GM23338 (cell line): Measurements from ENCODE around the gene QRICH1. TPM values are rescaled to one million over a fixed set of nuclear protein-coding genes. Genes with fewer than 3 reads are reported as not detected.

Experiments used
- ATAC-seq: fragments of 200-7000 bp; cut with Tn5 transposase; 3 replicates; pipeline ENCODE4 v1.9.1; 2020
- DNase-seq: peaks from one replicate; pipeline ENCODE4 v3.0.0-alpha.2; 2015; ENCODE audit warnings: low spot score
- H2AFZ ChIP-seq: fragments of 200-600 bp; sonication (generic); 2 replicates; pipeline ENCODE4 v1.8.0; 2016; ENCODE audit warnings: antibody characterized with exemption, mild to moderate bottlenecking, moderate library complexity
- H3F3A ChIP-seq: fragments of 200-600 bp; sonication (generic); replicated peaks from 2 replicates; pipeline ENCODE4 v1.8.0; 2017; ENCODE audit warnings: antibody characterized with exemption, mixed run types, low read depth
- H3K27ac ChIP-seq: fragments of 200-600 bp; sonication (generic); 2 replicates; pipeline ENCODE4 v1.6.1; 2016; ENCODE audit warnings: low read depth
- H3K27me3 ChIP-seq: fragments of 200-600 bp; sonication (generic); 2 replicates; pipeline ENCODE4 v1.8.0; 2016; ENCODE audit warnings: mild to moderate bottlenecking, mixed run types, moderate library complexity; ENCODE audit not compliant: insufficient read depth
- H3K36me3 ChIP-seq: fragments of 200-600 bp; sonication (generic); 2 replicates; pipeline ENCODE4 v1.8.0; 2016; ENCODE audit warnings: mild to moderate bottlenecking; ENCODE audit not compliant: insufficient read depth
- H3K4me1 ChIP-seq: fragments of 200-600 bp; sonication (generic); 2 replicates; pipeline ENCODE4 v1.8.0; 2016; ENCODE audit warnings: mild to moderate bottlenecking, moderate library complexity; ENCODE audit not compliant: insufficient read depth
- H3K4me2 ChIP-seq: fragments of 200-600 bp; sonication (generic); 2 replicates; pipeline ENCODE4 v1.7.1; 2017; ENCODE audit warnings: mixed run types
- H3K4me3 ChIP-seq: fragments of 200-600 bp; sonication (generic); 2 replicates; pipeline ENCODE4 v1.6.1; 2016; ENCODE audit warnings: mixed run types
- H3K79me2 ChIP-seq: fragments of 200-600 bp; sonication (generic); replicated peaks from 2 replicates; pipeline ENCODE4 v1.8.0; 2017; ENCODE audit warnings: mild to moderate bottlenecking; ENCODE audit not compliant: insufficient read depth
- H3K9me2 ChIP-seq: fragments of 200-600 bp; sonication (generic); 2 replicates; pipeline ENCODE4 v1.8.0; 2017; ENCODE audit not compliant: insufficient read depth
- H4K20me1 ChIP-seq: fragments of 200-600 bp; sonication (generic); replicated peaks from 2 replicates; pipeline ENCODE4 v1.8.0; 2017; ENCODE audit warnings: mild to moderate bottlenecking; ENCODE audit not compliant: insufficient read depth
- H3K27ac Mint-ChIP-seq: 2 replicates; pipeline ENCODE4 v1.8.0; 2020; ENCODE audit warnings: inconsistent platforms, mild to moderate bottlenecking, moderate library complexity, mixed read lengths
- H3K27me3 Mint-ChIP-seq: 3 replicates; pipeline ENCODE4 v1.8.0; 2022; ENCODE audit warnings: low read depth, mild to moderate bottlenecking, moderate library complexity, mixed read lengths, inconsistent platforms; ENCODE audit not compliant: insufficient read depth, poor library complexity
- H3K36me3 Mint-ChIP-seq: 3 replicates; pipeline ENCODE4 v1.8.0; 2021; ENCODE audit warnings: low read depth, mild to moderate bottlenecking, inconsistent platforms, moderate library complexity, mixed read lengths
- H3K4me1 Mint-ChIP-seq: 3 replicates; pipeline ENCODE4 v1.8.0; 2020; ENCODE audit warnings: mild to moderate bottlenecking, inconsistent platforms, mixed read lengths
- H3K4me3 Mint-ChIP-seq: 3 replicates; pipeline ENCODE4 v1.8.0; 2021; ENCODE audit warnings: moderate library complexity, mild to moderate bottlenecking, inconsistent platforms, mixed read lengths
- H3K9me3 Mint-ChIP-seq: 3 replicates; pipeline ENCODE4 v1.8.0; 2020; ENCODE audit warnings: moderate library complexity, mild to moderate bottlenecking, inconsistent platforms, mixed read lengths
- CREB1 ChIP-seq: fragments of 250-450 bp; sonication (Bioruptor Pico); IDR thresholded peaks from 2 replicates; pipeline ENCODE4 v1.5.0; 2020; ENCODE audit warnings: low read depth, mild to moderate bottlenecking, moderate library complexity
- EZH2 ChIP-seq: fragments of 200-600 bp; sonication (generic); IDR thresholded peaks from one replicate; pipeline ENCODE4 v1.8.0; 2017; ENCODE audit warnings: antibody characterized with exemption, mild to moderate bottlenecking, low read depth; ENCODE audit not compliant: unreplicated experiment
- EZH2phosphoT487 ChIP-seq: fragments of 200-600 bp; sonication (generic); IDR thresholded peaks from one replicate; pipeline ENCODE4 v1.8.1; 2018; ENCODE audit warnings: antibody characterized with exemption; ENCODE audit not compliant: unreplicated experiment
- JUNB ChIP-seq: IDR thresholded peaks from one replicate; pipeline ENCODE4 v1.6.1; 2016; ENCODE audit warnings: antibody characterized with exemption; ENCODE audit not compliant: unreplicated experiment
- NANOG ChIP-seq: IDR thresholded peaks from 2 replicates; pipeline ENCODE4 v1.6.1; 2016; ENCODE audit warnings: antibody characterized with exemption, borderline replicate concordance
- POLR2AphosphoS5 ChIP-seq: IDR thresholded peaks from 2 replicates; pipeline ENCODE4 v1.6.1; 2016; ENCODE audit warnings: antibody characterized with exemption, low read depth
- STAT1 ChIP-seq: IDR thresholded peaks from one replicate; pipeline ENCODE4 v1.6.1; 2016; ENCODE audit warnings: antibody characterized with exemption; ENCODE audit not compliant: unreplicated experiment
- ZNF114 ChIP-seq: fragments of 250-450 bp; sonication (Bioruptor Pico); IDR thresholded peaks from 2 replicates; pipeline ENCODE4 v1.5.0; 2020; ENCODE audit warnings: mild to moderate bottlenecking, moderate library complexity
- ZNF331 ChIP-seq: fragments of 250-450 bp; sonication (Bioruptor Pico); IDR thresholded peaks from 2 replicates; pipeline ENCODE4 v1.5.0; 2020; ENCODE audit warnings: low read depth, mild to moderate bottlenecking, moderate library complexity
- polyA plus RNA-seq: library from polyadenylated mRNA; unstranded; fragments of >200 nt; fragmentation: Nextera tagmentation; extraction: Ambion mirVana; gene quantifications from 2 replicates; pipeline ENCODE4 v1.2.1, GENCODE V29; 2016
- total RNA-seq: library from RNA; depleted of rRNA; stranded (reverse); fragments of >200 nt; shearing (Covaris generic); gene quantifications from 2 replicates; pipeline ENCODE4 v1.2.3, GENCODE V29; 2014
- TF ChIP-seq, protein P1 (sequence below), 2 experiments: fragments of 200-600 bp in 1 of 2; sonication (generic) in 1 of 2; conservative IDR thresholded peaks; 2 replicates each; pipeline versions ENCODE4 v1.5.1 to v1.6.1; 2016 to 2017; ENCODE audit warnings: antibody characterized with exemption in 2 of 2, low read depth in 2 of 2, mild to moderate bottlenecking in 2 of 2, moderate library complexity in 1 of 2
- TF ChIP-seq, protein P2 (sequence below): fragments of 250-450 bp; sonication (Bioruptor Pico); IDR thresholded peaks from 2 replicates; pipeline ENCODE4 v1.5.0; 2020; ENCODE audit warnings: mild to moderate bottlenecking, moderate library complexity
- TF ChIP-seq, protein P3 (sequence below): IDR thresholded peaks from one replicate; pipeline ENCODE4 v1.6.1; 2018; ENCODE audit warnings: antibody characterized with exemption; ENCODE audit not compliant: unreplicated experiment
- TF ChIP-seq, protein P4 (sequence below): IDR thresholded peaks from 2 replicates; pipeline ENCODE4 v1.6.1; 2016; ENCODE audit warnings: antibody characterized with exemption

QRICH1 gene
- total and polyA plus RNA-seq, 2 experiments from 2014 or later: 66.9 to 149 TPM

DNA sequence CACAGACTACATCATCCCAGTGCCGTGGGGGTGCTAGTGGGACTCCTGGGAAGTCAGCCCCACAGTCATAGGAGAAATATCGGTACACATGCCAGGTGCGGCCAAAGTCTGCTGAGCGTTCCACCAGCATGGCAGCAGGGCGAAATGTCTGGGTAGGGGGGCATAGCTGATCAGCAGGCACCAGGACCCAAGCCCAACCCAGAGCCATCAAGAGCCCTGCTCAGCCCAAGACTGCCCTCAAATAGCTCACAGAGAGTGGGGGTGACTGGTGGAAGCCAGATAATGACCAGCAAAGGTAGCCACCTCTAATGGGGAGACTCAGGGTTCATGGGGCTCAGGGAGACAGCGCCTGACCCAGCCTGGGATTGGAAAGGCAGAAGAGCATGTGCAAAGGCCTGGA is 37.7 kb upstream of the QRICH1 start:
- peaks cover 7% of the 10 kb centered on the region; the same call in 1 of the 2 replicates for H3K4me1 ChIP-seq
- H3K4me2 ChIP-seq: peak overlapping the region; percentile 100; the same call in 1 of the 2 replicates
- H3F3A ChIP-seq: no peaks in the 10 kb centered on the region
- DNase-seq (no peak), ATAC-seq (no peak)
- H3K36me3 Mint-ChIP-seq: no peaks in the 10 kb centered on the region
- no peaks in the 10 kb centered on the region for H4K20me1 ChIP-seq
- H3K27me3 ChIP-seq: no peaks in the 10 kb centered on the region
- peaks cover 15% of the 10 kb centered on the region for H3K4me1 Mint-ChIP-seq
- no peak overlapping the region for H3K27ac ChIP-seq
- H3K4me3 Mint-ChIP-seq: peak overlapping the region; percentile 88
- no peaks in the 10 kb centered on the region; the same call in 1 of the 2 replicates for H3K79me2 ChIP-seq
- H3K36me3 ChIP-seq: no peaks in the 10 kb centered on the region
- H3K27ac Mint-ChIP-seq: no peak overlapping the region
- no peaks in the 10 kb centered on the region for H3K9me2 ChIP-seq
- H3K27me3 Mint-ChIP-seq: peaks cover 2% of the 10 kb centered on the region
- no peak overlapping the region for H2AFZ ChIP-seq
- TF ChIP-seq ZNF114 (CRISPR knock-in tag) (no peak), POLR2AphosphoS5 (no peak), CREB1 (CRISPR knock-in tag) (no peak), STAT1 (no peak), JUNB (no peak), ZNF331 (no peak), NANOG (no peak), EZH2phosphoT487 (no peak), EZH2 (no peak)
- TF ChIP-seq, protein P1, sequence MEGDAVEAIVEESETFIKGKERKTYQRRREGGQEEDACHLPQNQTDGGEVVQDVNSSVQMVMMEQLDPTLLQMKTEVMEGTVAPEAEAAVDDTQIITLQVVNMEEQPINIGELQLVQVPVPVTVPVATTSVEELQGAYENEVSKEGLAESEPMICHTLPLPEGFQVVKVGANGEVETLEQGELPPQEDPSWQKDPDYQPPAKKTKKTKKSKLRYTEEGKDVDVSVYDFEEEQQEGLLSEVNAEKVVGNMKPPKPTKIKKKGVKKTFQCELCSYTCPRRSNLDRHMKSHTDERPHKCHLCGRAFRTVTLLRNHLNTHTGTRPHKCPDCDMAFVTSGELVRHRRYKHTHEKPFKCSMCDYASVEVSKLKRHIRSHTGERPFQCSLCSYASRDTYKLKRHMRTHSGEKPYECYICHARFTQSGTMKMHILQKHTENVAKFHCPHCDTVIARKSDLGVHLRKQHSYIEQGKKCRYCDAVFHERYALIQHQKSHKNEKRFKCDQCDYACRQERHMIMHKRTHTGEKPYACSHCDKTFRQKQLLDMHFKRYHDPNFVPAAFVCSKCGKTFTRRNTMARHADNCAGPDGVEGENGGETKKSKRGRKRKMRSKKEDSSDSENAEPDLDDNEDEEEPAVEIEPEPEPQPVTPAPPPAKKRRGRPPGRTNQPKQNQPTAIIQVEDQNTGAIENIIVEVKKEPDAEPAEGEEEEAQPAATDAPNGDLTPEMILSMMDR (conservative IDR thresholded peaks at IDR 0.05; ENCODE audit: low read depth in 2 of 2): no peak
- TF ChIP-seq, protein P2, sequence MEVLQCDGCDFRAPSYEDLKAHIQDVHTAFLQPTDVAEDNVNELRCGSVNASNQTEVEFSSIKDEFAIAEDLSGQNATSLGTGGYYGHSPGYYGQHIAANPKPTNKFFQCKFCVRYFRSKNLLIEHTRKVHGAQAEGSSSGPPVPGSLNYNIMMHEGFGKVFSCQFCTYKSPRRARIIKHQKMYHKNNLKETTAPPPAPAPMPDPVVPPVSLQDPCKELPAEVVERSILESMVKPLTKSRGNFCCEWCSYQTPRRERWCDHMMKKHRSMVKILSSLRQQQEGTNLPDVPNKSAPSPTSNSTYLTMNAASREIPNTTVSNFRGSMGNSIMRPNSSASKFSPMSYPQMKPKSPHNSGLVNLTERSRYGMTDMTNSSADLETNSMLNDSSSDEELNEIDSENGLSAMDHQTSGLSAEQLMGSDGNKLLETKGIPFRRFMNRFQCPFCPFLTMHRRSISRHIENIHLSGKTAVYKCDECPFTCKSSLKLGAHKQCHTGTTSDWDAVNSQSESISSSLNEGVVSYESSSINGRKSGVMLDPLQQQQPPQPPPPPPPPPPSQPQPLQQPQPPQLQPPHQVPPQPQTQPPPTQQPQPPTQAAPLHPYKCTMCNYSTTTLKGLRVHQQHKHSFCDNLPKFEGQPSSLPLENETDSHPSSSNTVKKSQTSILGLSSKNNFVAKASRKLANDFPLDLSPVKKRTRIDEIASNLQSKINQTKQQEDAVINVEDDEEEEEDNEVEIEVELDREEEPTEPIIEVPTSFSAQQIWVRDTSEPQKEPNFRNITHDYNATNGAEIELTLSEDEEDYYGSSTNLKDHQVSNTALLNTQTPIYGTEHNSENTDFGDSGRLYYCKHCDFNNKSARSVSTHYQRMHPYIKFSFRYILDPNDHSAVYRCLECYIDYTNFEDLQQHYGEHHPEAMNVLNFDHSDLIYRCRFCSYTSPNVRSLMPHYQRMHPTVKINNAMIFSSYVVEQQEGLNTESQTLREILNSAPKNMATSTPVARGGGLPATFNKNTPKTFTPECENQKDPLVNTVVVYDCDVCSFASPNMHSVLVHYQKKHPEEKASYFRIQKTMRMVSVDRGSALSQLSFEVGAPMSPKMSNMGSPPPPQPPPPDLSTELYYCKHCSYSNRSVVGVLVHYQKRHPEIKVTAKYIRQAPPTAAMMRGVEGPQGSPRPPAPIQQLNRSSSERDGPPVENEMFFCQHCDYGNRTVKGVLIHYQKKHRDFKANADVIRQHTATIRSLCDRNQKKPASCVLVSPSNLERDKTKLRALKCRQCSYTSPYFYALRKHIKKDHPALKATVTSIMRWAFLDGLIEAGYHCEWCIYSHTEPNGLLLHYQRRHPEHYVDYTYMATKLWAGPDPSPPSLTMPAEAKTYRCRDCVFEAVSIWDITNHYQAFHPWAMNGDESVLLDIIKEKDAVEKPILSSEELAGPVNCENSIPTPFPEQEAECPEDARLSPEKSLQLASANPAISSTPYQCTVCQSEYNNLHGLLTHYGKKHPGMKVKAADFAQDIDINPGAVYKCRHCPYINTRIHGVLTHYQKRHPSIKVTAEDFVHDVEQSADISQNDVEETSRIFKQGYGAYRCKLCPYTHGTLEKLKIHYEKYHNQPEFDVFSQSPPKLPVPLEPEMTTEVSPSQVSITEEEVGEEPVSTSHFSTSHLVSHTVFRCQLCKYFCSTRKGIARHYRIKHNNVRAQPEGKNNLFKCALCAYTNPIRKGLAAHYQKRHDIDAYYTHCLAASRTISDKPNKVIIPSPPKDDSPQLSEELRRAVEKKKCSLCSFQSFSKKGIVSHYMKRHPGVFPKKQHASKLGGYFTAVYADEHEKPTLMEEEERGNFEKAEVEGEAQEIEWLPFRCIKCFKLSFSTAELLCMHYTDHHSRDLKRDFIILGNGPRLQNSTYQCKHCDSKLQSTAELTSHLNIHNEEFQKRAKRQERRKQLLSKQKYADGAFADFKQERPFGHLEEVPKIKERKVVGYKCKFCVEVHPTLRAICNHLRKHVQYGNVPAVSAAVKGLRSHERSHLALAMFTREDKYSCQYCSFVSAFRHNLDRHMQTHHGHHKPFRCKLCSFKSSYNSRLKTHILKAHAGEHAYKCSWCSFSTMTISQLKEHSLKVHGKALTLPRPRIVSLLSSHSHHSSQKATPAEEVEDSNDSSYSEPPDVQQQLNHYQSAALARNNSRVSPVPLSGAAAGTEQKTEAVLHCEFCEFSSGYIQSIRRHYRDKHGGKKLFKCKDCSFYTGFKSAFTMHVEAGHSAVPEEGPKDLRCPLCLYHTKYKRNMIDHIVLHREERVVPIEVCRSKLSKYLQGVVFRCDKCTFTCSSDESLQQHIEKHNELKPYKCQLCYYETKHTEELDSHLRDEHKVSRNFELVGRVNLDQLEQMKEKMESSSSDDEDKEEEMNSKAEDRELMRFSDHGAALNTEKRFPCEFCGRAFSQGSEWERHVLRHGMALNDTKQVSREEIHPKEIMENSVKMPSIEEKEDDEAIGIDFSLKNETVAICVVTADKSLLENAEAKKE (CRISPR knock-in tag): no peak
- TF ChIP-seq, protein P3, sequence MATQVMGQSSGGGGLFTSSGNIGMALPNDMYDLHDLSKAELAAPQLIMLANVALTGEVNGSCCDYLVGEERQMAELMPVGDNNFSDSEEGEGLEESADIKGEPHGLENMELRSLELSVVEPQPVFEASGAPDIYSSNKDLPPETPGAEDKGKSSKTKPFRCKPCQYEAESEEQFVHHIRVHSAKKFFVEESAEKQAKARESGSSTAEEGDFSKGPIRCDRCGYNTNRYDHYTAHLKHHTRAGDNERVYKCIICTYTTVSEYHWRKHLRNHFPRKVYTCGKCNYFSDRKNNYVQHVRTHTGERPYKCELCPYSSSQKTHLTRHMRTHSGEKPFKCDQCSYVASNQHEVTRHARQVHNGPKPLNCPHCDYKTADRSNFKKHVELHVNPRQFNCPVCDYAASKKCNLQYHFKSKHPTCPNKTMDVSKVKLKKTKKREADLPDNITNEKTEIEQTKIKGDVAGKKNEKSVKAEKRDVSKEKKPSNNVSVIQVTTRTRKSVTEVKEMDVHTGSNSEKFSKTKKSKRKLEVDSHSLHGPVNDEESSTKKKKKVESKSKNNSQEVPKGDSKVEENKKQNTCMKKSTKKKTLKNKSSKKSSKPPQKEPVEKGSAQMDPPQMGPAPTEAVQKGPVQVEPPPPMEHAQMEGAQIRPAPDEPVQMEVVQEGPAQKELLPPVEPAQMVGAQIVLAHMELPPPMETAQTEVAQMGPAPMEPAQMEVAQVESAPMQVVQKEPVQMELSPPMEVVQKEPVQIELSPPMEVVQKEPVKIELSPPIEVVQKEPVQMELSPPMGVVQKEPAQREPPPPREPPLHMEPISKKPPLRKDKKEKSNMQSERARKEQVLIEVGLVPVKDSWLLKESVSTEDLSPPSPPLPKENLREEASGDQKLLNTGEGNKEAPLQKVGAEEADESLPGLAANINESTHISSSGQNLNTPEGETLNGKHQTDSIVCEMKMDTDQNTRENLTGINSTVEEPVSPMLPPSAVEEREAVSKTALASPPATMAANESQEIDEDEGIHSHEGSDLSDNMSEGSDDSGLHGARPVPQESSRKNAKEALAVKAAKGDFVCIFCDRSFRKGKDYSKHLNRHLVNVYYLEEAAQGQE: no peak
- TF ChIP-seq, protein P4, sequence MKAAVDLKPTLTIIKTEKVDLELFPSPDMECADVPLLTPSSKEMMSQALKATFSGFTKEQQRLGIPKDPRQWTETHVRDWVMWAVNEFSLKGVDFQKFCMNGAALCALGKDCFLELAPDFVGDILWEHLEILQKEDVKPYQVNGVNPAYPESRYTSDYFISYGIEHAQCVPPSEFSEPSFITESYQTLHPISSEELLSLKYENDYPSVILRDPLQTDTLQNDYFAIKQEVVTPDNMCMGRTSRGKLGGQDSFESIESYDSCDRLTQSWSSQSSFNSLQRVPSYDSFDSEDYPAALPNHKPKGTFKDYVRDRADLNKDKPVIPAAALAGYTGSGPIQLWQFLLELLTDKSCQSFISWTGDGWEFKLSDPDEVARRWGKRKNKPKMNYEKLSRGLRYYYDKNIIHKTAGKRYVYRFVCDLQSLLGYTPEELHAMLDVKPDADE: no peak
- H3K9me3 Mint-ChIP-seq: no peaks in the 10 kb centered on the region; the same call in 2 of the 3 replicates
- H3K4me3 ChIP-seq: peak overlapping the region; percentile 97; the same call in 1 of the 2 replicates
